HG03045 (cell line): ENCODE results near the gene ETS1.

Experiments used
- ATAC-seq: cut with Tn5 transposase; IDR thresholded peaks from one replicate; pipeline ENCODE4 v1.9.1; 2021; ENCODE audit warnings: mild to moderate bottlenecking, moderate library complexity; ENCODE audit not compliant: unreplicated experiment

The ETS1 gene

DNA sequence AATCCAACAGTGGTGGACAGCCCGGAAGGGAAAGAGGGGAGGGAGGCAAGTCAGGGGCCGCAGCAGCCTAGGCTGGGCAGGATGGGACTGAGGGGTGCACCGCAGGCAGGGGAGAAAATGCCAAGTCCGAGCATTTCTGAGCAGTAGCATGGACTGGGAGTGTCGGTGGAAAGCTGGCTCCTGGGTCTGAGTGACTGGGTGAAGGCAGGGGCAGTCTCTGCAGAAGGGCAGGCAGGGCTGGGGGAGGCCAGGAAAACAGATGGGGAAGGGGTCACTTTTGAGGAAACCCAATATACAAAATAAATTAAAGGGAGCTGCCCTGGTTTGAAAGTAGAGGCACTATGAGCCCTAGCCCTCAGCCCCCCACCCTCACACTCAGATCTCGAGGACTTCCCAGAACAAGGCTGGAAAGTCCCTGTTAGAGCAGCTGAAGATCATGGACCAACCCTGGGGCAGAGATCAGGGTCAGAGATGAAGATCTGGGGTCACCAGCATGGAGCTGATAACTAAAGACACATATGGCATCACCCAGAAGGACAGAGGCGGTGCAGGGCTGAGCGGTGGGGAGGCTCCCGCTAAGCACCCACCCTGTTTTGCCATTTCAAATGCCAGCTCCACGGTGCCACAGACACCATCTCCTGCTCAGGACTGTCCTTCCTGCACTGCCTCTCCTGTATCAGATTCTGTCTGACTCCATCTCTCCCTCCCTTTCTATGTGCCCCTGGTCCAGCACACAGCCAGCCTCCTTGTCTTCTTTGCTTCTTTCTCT lies 32.4 kb upstream of the ETS1 start:
- ATAC-seq, result no peak

GRCh38 chr11:128619007-128619406 lies 31.6 kb upstream of the ETS1 start:
- ATAC-seq, result no peak

- no peak for ATAC-seq
Measured at GRCh38 chr11:128618603-128619002, 31.2 kb upstream of the ETS1 start.

- ATAC-seq, result no peak
Measured at GRCh38 chr11:128616161-128616560, 28.8 kb upstream of the ETS1 start.

GRCh38 chr11:128615612-128616011 lies 28.3 kb upstream of the ETS1 start:
- no peak for ATAC-seq

DNA sequence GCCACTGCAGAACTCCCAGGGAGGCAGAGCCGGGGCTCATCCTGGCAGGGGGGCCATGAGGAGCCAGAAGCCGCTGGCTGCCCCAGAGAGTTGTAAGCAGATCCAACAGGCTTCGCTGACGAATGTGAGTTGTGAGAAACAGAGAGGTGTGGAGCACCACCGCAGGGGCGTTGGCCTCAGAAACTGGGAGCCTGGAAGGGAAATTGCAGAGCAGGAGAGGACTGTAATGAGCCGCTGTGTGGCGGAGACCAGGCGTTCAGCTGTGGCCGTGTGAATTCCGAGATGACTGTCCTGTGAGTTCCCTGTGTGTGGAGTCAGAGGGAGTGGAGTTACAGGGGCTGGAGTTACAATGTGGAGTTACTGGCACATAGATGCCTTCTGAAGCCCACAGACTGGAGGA lies 27.7 kb upstream of the ETS1 start:
- no peak for ATAC-seq

- no peak for ATAC-seq
Measured at GRCh38 chr11:128614026-128614425, 26.7 kb upstream of the ETS1 start.

- no peak for ATAC-seq
Measured at GRCh38 chr11:128613300-128613995, 26.1 kb upstream of the ETS1 start.

GRCh38 chr11:128610721-128611617 lies 23.6 kb upstream of the ETS1 start:
- peak; percentile 97 for ATAC-seq

DNA sequence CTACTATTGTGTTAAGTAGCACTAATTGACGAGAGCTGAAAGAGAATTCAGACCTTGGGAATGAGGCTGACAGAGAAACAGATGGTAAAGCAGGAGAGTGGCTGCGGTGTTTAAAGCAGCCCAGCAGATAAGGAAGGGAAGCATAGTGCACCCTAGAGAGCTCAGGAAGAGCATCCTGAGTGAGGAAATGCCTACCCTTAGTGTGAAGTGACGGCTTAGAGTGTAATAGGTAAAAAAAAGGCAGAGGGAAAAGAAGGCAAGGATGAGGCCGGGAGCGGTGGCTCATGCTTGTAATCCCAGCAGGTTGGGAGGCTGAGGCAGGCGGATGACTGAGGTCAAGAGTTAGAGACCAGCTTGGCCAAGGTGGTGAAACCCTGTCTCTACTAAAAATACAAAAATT lies 22.4 kb upstream of the ETS1 start:
- ATAC-seq, result no peak

DNA sequence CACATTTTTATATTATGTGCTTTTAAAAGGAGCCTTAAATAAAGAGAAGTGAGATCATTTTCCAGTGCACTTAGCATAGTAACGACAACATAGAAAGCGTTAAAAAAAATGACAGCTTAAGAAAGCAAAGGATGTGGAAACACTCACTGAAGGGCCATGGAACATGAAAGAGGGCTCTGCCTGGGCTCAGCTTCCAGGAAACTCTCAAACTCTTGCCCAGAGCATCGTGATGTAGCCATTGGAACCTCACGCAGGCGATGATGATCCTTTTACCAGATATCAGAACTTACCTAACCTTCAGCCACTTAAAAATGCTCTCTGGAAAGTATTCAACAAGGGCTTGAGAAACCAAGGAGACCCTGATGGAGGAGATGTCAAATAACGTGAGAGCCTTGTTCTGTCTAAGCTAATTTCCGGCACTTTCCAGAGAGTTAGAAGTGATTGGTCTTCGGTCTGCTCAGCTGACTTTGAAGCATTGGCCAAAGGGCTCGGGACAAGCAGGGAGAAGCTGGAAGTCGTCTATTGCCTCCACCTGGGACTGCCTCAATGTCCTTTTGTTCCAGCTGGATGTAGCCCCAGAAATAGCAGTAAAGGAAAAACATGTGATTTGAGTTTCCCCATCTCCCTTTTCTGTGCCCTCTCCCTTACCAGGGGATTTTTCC lies 21.5 kb upstream of the ETS1 start:
- ATAC-seq, result no peak

GRCh38 chr11:128607819-128608218 lies 20.5 kb upstream of the ETS1 start:
- ATAC-seq, result no peak

- ATAC-seq, result no peak
Measured at GRCh38 chr11:128604723-128605122, 17.4 kb upstream of the ETS1 start.

DNA sequence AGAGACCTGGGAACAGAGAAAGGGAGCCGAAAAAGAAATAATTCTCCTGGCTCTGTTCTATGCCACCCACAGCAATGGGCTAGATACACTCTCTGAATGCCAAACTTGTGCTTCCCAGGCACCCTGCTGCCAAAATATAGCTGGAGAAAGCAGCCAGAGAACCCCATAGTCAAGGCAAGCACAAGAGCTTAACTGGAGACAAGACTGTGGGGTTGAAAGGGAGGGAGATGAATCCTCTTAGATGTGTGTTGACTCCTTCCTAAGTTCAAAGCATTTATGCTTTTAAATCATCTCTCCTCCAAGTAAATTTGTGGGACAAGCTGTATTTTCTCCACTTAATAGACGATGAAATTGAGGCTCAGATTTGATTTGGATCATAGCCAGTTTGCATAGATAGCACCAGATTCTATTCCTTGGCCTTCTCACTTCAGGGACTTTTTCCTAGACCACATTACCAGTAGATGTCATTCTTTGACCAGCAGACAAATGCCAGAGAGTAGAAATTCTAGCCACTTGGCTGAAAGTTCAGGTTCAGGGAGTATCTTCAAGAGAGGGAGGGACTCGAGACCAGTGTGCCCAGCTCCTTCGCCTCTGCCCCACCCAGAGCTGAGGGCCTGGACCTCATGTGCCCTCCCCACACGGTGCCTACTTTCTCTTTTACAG lies 16.5 kb upstream of the ETS1 start:
- ATAC-seq, result no peak

DNA sequence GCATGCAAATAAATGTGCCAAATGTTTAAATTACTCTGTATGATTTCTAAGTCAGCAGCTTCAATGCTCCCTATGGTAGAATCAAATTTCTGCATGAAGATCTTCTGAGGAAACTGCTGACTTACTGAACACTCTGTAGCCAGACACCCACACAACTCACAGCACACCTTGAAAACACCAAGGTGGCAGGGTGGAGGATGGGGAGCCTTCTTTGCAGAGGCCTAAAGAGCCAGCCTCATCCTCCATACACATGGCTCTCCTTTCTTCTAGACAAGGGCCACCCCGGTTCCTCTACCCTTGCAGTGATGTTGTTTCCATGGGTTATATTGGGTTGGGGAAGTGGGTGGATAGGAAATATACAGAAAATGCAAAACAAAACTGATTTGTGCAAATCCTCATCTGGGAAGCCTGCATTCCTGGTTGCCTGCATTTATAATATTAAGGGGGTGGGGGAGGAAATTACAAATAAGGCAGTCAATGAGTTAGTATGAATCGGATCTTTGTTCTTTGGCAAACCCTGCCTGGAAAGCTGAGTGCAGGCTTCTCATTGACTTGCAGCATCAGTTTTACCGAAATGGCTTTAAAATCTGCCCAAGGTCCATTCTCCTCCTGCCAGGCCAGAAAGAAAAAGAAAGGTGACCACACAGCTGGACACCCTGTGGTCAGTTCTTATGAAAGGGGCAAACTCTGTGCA lies 15.8 kb upstream of the ETS1 start:
- ATAC-seq, result no peak

- no peak for ATAC-seq
Measured at GRCh38 chr11:128599729-128600128, 12.4 kb upstream of the ETS1 start.

DNA sequence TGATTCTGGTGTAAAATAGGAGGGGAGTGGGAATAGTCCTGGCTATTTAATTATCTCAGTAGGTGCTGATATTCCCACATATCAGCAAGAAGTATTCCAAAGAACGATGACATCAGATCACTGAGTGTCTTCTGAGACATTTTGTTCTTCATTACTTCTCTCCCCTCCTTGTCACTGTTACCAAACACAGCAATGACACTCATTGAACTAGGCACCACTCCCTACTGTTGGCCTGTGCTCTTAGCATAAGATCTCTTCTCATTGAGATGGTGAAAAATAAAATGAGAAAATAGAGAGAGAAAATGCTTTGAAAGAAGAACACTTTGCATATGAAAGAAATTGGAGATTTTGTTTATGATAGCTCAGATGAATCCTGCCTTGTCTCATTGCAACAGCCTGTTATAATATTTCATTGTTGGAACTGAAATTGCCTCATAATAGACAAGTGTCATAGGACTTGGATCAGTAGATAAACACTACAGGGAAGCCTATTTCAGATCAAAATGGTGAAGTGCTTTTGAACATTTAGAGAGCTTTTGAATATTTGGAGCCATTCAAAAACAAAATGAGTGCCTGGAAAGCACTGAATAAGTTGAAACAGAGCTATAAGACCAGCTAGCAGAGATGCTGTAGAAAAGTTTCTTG lies 11.3 kb upstream of the ETS1 start:
- ATAC-seq, result no peak

DNA sequence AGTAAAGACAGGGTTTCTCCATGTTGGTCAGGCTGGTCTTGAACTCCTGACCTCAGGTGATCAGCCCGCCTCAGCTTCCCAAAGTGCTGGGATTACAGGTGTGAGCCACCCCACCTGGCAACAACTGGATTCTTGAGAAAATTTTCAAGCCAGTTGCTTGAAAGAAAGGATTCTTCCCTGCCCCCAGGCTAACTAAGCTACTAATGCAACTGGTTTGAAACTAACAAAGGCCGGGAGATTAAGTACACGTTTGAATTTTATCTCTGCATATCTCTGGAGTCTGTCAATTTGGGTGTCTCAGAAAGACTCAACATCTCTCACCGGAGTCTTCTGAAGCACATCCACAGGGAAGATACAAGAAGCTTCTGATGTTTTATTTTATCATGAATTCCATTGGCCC lies 10.7 kb upstream of the ETS1 start:
- ATAC-seq, result no peak

DNA sequence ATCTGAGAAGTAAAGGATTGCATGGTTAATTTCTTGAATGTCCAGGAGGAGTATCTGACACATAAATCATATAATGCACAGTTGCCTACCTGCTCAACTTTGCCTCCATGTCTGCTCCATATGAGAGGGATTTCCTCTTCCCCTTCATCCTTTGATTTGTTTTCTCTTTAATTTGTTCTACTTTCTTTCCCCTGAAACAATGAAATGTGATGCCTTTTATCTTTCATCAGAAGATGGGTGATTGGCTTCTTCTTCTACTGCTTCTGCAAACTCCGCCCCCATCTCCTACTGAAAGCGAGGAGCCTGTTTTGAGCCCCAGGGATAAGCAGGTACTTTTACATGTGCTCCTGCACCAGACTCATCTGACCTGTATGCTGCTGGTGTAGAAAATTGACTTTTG lies 9.9 kb upstream of the ETS1 start:
- no peak for ATAC-seq
